HG02588 (cell line): ENCODE results near the gene DYNC1LI1.

Experiments
- ATAC-seq: cut with Tn5 transposase; IDR thresholded peaks from one replicate; pipeline ENCODE4 v1.9.1; 2021; ENCODE audit warnings: mild to moderate bottlenecking, moderate library complexity; ENCODE audit not compliant: unreplicated experiment

The DYNC1LI1 gene

DNA sequence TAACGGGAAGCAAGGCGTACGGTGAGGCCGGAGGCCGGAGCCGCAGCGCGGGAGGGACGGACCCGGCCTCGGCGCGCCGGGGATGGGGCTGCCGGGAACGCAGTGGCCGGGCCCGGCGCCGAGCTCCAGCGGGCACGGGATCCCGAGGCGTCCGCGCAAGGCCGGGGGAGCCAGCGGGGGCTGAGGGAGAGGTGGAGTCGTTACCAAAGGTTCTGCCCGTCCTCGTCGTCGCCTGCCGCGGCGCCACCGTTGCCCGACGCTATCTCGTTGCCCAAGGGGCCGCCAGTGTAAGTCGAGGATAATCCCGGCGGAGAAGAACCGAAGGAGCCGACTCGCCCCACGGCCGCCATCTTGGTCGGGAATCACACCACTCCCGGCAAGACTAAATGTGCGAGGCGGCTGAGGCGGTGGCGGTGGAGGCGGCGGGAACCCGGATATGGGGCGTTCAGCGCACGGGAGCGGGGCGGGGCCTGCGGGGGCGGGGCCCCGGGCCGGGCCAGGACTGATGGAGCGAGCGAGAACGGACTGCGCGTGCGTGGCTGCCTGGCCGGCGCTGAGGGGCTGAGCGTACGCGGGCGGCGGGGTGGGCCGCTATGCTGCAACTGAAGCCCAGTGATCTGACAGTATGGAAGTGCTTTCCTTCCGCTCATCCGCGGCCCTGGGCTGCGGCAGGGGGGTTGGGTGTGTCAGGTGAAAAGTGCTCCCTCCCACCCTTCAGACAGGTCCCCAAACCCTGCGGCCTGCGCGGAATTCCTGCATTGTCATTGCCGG is at the start of gene DYNC1LI1:
Gene DYNC1LI1 (minus strand): TSS at position 438 of the 771 bp plus-strand sequence. CDS start 88 bp downstream, at position 350.
- peak; percentile 90 for ATAC-seq

DNA sequence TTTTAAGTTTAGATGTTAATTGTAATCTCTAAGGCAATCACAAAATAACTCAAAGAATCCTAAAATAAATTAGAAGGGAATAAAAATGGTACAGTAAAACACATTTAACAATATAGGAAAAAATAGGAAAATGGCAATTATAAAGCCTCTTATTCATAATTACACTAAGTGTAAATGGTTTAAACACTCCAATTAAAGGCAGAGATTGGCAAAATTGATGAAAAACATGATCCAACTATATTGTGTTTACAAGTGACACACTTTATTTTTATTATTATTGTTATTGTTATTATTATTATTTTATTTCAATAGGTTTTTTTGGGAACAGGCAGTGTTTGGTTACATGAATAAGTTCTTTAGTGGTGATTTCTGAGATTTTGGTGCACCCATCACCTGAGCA is 48.7 kb upstream of the DYNC1LI1 start:
- no peak for ATAC-seq

DNA sequence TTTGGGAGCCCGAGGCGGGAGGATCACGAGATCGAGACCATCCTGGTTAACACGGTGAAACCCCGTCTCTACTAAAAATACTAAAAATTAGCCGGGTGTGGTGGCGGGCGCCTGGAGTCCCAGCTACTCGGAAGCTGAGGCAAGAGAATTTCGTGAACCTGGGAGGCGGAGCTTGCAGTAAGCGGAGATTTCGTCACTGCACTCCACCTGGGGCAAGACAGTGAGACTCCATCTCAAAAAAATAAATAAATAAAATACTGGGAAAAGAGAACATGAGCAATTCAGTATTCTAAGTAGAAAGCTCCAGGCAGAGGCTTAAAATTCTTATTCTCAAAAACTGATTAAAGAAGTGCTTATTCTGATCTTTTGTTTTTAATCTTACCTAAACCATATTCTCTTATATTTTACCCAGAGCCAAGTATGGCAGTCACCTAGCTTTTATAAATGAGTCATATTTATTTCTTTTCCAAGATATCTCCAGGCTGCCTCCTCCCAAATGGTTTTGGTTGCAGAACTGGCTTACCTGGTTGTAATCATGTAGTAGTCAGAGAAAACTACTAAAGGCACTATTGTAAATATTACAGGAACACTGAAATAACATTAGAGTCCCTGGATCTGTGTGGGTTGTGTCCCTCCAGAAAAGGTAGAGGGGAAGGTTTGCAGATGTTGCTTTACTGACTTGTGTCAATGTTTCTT is 45.8 kb upstream of the DYNC1LI1 start:
- no peak for ATAC-seq

DNA sequence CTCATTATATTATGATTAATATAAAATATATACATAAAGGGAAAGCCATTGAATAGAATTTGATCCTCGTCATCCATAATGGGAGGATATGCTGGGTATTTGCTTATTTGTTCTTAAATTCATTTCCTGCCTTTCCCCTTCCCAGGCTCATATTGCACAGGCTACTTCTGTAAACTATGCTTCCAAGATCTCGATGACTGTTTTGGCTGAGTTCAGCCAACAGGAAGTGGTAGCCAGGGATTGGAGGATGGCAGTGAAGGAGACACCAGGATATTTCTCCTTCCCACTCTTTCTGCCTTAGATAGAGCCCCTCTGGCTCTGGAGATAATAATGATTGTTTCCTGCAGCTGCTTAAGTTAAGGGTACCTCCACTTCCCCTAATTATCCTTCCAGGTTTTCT is 44.3 kb upstream of the DYNC1LI1 start:
- no peak for ATAC-seq

DNA sequence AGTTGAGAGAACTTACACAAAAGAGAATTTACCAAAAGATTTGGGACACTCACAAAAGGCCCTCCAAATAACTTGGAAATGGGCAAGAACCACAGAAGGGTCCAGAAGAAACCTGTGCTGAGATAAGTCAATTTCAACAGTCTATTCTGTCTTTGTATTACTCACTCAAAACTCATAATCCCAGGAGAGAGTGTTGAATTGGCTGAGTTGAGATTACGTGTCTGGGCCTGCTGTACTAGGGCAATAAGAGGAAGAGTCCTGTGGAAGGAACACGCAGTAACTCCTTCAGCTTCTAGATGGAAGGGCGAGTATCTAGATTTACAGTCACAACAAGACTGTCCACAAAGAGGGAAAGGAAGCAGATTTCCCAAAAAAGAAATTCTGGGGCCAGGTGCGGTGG is 42.5 kb upstream of the DYNC1LI1 start:
- ATAC-seq: no peak

DNA sequence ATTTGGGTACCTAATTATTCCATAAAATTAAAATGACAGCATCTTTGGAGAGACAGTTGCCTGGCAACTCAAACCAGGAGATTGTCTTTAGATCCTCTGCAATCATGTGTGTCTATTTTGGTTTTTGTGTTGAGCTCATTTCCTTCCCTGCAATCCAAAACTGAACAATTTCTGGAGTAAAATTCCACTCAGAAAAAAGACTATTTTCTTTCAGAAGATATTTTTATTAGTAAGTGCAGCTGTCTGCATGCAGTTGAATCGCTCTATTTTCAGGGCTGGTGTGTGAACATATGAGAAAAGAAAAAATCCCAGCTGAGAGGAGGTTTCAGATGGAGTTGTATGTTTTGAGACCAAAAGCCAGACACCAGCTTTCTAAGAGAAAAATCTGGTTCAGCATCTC is 41.9 kb upstream of the DYNC1LI1 start:
- ATAC-seq: no peak

DNA sequence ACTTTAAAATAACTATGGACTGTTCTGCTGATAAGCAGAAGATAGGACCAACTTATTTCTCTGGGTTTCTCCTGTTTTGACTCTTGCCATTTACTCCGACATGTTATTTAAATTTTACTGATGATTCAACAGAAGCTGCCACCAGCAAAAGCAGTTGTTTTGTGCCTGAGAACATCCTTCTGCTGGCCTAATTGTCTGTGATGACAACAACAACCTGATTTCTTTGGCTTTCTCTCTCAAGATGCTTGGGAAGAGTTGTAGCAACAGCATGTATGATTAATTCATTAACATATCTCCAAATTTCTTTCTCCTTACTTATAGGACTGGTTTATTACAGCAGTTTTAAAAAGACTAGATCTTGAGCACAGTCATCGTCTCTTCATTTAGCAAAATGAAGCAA is 36.9 kb upstream of the DYNC1LI1 start:
- ATAC-seq: no peak

DNA sequence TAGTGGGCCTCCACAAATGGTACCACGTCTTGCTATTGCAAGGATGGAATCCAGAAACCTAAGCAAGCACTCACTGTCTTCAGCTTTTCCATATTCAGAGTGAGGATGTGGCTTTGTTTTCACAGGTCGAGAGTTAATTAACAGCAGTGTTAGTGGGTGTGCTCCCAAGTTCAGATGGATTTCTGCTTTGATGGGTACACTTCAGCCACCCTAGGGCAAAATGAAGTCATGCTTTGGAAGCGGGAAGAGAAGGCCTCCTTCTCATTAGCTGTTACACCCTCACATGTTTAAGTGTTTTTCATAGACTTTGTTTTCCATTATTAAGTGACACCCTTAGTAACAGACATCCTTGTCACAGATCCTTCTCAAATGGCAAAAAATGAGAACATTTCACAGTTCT is 36.3 kb upstream of the DYNC1LI1 start:
- ATAC-seq: no peak

DNA sequence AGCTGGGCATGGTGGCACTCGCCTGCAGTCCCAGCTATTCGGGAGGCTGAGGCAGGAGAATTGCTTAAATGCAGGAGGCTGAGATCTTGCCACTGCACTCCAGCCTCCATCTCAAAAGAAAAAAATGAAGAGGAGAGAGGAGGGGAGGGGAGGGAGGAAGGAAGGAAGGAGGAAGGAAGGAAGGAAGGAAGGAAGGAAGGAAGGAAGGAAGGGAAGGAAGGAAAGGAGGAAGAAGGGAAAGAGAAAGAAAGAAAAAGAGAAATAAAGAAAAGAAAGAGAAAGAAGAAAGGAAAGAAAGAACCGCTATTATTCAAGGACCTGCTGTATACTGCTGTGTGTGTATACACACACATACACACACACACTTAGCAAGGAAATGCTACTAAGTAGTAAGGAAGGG is 35.6 kb upstream of the DYNC1LI1 start:
- ATAC-seq: no peak

DNA sequence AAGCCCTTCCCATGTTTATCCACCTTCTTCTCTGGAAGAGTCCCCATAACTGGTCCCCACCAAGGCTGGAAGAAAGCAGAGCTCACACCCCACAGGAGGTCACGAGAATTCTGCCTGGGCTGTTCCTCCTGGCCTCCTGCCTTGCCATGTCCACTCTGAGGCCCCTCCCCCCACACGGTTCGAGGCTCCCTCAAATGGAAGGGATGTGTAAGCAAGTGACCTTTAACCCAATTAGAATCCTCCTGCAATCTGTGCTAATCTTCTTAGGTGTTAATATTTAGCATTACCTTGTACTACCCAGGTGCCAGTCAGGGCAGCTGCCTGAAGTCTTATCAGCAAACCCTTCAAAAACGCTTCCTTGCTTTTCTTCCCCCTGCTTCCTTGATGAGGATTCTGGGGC is 32.4 kb upstream of the DYNC1LI1 start:
- no peak for ATAC-seq

DNA sequence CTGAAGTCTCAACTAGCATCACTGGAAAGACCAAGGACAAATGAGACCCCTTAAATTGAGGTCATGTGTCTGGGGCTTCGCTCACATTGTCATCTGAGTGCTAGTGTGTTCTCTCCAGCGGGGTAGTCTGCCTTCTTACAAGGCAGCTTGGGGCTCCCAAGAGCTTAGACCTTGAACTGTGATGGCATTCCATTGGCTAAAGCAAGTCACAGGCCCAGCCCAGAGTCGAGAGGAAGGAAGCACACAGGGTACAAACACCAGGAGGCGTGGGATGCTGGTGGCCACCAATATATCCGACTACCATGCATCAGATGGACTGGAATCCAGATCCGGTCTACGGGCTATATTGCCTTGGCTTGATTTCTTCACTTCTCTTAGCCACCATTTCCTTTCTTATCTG is 31.5 kb upstream of the DYNC1LI1 start:
- no peak for ATAC-seq

DNA sequence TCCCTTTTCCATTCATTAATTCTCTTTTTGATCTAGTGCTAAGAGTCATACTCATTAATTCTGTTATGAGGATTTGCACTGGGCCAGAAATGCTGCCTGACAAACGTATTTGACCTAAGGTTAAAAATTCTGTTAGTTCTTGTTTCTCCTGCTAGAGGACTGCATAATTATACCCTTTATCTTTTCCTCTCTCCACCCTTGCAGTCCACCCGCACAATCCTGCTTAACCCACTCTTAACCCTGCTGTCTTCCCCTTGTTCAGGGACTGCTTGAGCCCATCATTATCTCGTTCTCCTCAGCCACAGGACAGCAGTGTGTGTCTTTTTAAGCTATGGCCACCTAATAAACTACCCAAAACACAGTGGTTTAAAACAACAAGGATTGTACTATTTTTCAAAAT is 31.1 kb upstream of the DYNC1LI1 start:
- no peak for ATAC-seq

DNA sequence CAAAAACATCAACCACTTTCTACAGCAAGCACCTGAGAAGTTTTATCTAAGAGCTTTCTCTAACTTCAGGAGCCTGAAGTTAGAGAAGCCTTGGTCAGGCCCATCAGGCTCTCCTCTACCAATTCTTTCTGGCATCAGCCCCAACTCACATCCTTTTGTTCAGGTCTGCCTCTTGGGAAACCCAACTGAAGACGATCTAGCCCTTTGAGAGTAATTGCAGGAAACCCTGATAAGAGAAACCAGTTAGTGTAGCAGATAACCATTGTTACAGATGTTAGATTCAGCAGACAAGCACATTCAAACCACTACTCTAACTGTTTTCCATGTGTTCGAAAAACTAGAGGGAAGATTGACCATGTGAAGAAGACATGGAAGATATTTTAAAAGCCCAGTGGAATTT is 27.0 kb upstream of the DYNC1LI1 start:
- no peak for ATAC-seq

DNA sequence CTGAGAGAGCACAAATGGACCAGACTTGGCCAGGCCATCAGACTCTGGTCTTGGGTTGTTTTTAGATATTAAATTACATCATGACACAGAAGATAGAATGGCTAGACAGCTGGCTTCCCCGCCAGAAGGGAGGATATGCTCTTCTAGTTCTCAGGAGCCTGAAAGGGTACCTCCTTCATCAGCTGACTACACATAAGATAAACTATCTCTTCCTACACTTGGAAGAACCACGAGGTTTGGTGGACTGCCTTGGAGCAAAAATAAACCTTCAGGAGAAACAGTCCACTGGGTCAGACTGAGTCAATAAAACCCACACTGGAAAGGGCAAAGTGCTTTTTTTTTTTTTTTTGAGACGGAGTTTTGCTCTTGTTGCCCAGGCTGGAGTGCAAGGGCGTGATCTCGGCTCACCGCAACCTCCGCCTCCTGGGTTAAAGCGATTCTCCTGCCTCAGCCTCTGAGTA is 26.3 kb upstream of the DYNC1LI1 start:
- no peak for ATAC-seq

DNA sequence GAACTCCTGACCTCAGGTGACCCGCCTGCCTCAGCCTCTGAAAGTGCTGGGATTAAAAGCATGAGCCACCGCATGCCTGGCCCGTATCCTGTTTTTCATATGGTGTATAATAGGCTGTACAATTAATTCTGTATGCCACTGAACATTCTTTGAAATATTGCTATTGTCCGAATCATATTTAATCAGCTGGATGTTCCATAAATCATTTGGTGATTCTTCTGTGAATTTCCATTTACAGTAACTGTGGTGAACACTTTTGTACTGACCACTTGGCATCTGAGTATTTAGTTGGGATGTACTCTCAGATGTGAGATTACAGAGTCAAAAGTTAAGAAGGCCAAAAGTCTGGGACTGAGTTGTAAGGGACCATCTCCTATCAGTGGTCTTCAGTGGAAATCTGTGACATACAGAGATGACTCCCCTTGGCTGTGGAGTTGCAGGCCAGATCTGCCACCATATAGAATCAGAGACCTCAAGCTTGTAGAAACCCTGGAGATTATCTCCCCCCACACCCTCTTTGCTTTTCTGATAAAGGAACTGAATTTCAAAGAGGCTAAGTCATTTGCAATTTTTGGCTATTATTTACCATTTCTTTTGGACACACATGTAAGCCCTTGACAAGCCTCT is 25.7 kb upstream of the DYNC1LI1 start:
- no peak for ATAC-seq

DNA sequence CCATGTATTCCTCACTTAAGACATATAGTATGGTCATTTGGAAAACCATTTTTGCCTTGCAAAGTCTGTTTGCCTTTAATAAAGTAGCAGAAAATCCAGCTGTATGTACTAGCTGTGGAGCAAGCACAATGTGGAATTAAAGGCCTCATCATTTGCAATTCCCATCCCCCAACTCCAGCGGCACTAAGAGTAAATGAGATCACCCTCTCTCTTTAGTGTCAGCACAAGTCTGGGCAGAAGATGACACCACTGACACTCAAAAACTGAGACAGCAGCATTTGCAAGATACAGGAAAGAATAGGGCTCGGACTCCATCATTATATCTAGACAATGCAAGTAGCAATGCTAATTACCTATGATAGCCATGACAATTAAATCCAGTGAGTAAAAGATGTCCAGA is 24.7 kb upstream of the DYNC1LI1 start:
- no peak for ATAC-seq

DNA sequence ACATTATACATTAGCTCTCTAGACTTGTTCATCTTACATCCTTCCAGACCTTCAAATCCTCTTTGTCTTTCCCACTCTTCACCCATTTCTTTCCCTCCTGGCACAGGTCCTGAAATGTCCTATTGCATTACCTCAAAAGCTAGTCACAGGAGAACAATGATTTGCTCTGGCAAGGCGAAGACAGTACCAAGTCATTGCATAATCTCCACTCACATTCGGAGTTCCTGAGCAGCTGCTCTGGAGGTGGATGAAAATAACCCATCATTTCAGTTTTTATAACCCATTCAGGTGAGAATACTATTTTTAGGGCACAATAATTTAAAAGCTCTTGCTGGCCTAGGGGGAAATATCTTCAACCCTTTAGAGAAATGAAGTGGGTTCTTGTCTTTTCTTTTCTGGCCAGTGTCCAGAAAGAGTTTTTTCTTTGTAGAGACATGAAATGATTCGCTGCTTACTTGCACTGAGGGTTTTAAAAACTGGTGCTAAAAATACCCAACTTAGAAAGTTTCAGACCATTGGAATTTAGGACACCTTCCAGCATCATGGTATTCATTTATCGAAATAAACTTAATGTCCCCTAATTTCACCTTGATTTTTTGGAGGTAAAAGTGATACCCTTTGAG is 23.4 kb upstream of the DYNC1LI1 start:
- no peak for ATAC-seq

DNA sequence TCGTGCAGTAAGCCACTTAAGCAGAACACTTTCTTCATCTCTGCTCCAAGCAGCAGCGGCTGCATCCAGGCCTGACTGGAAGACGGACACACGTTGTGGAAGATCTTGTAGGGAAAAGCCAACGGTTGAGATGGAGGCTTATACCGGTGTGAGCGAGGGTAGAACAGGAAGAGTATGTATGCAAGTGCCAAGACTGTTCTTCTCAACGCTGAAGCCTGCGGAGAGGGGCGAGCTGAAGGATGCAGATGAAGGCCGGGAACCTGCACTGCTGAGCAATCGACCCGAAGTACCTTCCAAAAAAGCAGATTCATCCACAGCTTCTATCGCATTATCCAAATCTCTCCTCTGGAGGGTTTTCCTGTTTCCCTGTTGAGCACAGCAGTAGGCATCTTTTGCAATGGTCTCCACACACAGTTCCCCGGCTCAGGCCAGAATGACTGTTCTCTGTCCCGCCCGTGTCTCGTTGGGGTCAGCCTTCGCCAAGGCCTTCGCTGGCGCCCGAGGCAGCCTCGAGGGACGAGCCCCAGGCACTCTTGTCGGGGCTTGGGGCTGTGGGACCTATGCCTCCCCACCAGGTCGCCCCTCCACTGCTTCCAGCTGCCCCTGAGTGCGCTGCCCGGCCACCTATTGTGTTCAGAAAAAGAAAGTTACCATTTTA is 22.2 kb upstream of the DYNC1LI1 start:
- no peak for ATAC-seq

DNA sequence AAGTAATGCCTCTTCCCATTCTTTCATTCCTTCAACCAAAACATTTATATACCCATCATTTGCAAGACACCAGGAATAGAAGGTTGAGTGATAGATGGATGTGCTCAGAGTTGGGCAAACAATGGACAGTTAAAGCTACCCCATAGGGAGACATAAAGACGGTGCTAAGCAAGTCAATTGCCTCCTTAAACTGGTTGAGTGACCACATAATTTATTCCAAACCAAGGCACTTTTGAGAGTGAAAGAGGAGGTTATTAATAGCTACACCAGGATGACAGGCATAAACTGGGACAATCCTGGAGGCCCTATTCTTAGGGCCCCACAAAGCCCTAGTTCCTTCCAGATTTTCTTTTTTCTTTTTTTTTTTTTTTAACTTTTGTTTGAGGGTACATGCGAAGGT is 21.4 kb upstream of the DYNC1LI1 start:
- no peak for ATAC-seq

DNA sequence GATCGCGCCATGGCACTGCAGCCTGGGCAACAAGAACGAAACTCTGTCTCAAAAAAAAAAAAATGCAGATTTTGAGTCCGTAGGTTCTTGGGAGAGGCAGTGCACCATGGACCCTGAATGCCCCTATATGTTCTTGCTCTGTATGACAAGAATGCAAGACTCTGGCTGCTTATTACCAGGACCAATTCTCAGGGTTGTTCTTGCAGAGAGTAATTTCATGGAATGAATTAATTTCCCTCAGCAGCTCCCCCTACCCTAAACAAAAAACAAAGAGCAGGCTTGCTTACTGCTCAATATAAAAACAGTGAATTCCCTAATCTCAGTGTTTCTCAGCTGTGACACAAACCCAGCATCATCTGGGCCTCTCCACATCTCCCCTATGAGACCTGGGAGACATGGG is 20.5 kb upstream of the DYNC1LI1 start:
- ATAC-seq: no peak

DNA sequence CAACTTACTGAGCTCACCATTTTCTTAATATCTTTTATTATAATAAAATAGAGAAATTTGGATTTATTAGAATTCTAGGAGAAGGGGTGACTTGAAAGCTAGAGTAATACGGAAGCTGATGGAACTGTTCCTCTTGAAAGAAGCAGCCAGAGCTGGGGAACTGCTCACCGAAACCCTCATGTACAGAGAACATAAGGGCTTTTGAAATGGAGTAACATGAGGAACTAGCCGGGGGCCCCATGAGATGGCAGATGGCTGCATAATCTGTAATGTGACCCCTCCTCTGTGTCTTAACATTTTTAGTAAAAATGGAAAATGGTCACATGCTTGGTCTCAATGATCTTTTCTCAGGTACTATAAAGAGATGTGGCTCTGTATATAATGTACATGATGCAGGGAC is 15.7 kb upstream of the DYNC1LI1 start:
- no peak for ATAC-seq
